ENCODE data around the gene TBCK.

DNA sequence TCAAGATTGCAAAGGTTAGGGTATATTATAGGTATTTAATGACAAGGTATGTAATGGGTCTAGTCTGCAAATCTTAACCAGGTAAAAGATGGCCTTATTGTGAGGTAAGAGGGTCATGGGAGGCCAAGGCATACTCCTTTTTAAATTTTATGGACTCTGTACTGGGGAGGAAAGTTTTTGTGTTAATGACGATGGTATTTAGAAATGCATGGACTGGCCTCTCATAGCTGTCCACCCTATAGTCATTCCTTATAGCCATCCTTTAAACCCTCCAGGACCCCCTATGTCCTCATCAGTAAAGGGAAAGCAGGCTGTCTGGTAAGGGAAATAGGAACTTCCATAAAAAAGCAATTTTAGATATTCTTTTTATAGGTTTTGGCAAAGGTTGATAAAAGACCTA lies 1.8 kb upstream of the TBCK start:
- TF ChIP-seq, protein P1, sequence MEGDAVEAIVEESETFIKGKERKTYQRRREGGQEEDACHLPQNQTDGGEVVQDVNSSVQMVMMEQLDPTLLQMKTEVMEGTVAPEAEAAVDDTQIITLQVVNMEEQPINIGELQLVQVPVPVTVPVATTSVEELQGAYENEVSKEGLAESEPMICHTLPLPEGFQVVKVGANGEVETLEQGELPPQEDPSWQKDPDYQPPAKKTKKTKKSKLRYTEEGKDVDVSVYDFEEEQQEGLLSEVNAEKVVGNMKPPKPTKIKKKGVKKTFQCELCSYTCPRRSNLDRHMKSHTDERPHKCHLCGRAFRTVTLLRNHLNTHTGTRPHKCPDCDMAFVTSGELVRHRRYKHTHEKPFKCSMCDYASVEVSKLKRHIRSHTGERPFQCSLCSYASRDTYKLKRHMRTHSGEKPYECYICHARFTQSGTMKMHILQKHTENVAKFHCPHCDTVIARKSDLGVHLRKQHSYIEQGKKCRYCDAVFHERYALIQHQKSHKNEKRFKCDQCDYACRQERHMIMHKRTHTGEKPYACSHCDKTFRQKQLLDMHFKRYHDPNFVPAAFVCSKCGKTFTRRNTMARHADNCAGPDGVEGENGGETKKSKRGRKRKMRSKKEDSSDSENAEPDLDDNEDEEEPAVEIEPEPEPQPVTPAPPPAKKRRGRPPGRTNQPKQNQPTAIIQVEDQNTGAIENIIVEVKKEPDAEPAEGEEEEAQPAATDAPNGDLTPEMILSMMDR (conservative IDR thresholded peaks at IDR 0.05; ENCODE audit: low read length): no peak
- TF ChIP-seq EZH2phosphoT487 (IDR thresholded peaks at IDR 0.05; ENCODE audit: borderline replicate concordance): no peak

Measured in Loucy (cell line).